HG03520 (cell line): ENCODE measurements around the gene GJD3.
A peak's percentile ranks its signal among the peaks of the same experiment; 100 is the strongest.

Experiments
- ATAC-seq: cut with Tn5 transposase; IDR thresholded peaks from one replicate; pipeline ENCODE4 v1.9.1; 2021; ENCODE audit warnings: mild to moderate bottlenecking, moderate library complexity; ENCODE audit not compliant: unreplicated experiment

Gene GJD3

GRCh38 chr17:40326014-40326831 lies 38.3 kb downstream of the GJD3 start:
- no peak for ATAC-seq

- ATAC-seq, result no peak
Measured at GRCh38 chr17:40325156-40326013, 39.2 kb downstream of the GJD3 start.

- no peak for ATAC-seq
Measured at GRCh38 chr17:40323391-40324381, 40.9 kb downstream of the GJD3 start.

GRCh38 chr17:40322358-40323315 lies 41.9 kb downstream of the GJD3 start:
- peak; percentile 27 for ATAC-seq

GRCh38 chr17:40321961-40322357 lies 42.6 kb downstream of the GJD3 start:
- no peak for ATAC-seq

GRCh38 chr17:40321524-40321929 lies 43.0 kb downstream of the GJD3 start:
- no peak for ATAC-seq

- ATAC-seq, result no peak
Measured at GRCh38 chr17:40320756-40321523, 43.6 kb downstream of the GJD3 start.

GRCh38 chr17:40319651-40320540 lies 44.6 kb downstream of the GJD3 start:
- ATAC-seq, result no peak

- no peak for ATAC-seq
Measured at GRCh38 chr17:40318830-40319391, 45.6 kb downstream of the GJD3 start.

GRCh38 chr17:40317880-40318829 lies 46.4 kb downstream of the GJD3 start:
- ATAC-seq, result peak; percentile 45

- no peak for ATAC-seq
Measured at GRCh38 chr17:40317345-40317873, 47.1 kb downstream of the GJD3 start.

GRCh38 chr17:40316571-40317344 lies 47.8 kb downstream of the GJD3 start:
- ATAC-seq, result no peak

- no peak for ATAC-seq
Measured at GRCh38 chr17:40315678-40316570, 48.6 kb downstream of the GJD3 start.

GRCh38 chr17:40315206-40315605 lies 49.3 kb downstream of the GJD3 start:
- no peak for ATAC-seq
